ENCODE data around the gene ADARB2.
A peak's percentile ranks its signal among the peaks of the same experiment; 100 is the strongest.

The ADARB2 gene

DNA sequence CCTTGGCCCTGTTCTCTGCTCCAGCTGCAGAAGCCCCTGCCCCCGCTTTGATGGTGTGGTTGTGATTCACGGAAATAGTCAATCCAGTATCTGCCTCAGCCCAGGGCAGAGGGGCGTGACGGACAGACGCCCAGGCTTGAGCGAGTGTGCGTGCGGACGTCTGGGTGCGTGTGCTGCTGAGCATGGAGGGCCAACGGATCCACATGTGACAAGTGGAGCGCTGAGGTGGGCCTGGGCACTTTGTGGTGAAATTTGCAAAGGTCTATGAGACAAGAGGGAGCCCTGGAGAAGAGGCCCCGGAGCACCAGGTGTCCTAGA lies 586.7 kb downstream of the ADARB2 start:
- peaks cover 0 to 2% of the 10 kb centered on the region in 2 donors for H3K9me3 ChIP-seq (replicated peaks in 1 of 2; ENCODE audit: control insufficient read depth in 2 of 2, insufficient read depth in 1 of 2, low read depth in 1 of 2, low read length in 2 of 2)
- H2BK15ac ChIP-seq (ENCODE audit: low read length) = no peak overlapping the region
- DNase-seq (ENCODE audit: low spot score) = no peak
- H2AFZ ChIP-seq (ENCODE audit: low read length) = no peak overlapping the region
- peak overlapping the region; percentile 84 for H3K4ac ChIP-seq (ENCODE audit: low read length)
- peak overlapping the region; percentile 17 for H2BK120ac ChIP-seq (ENCODE audit: low read depth, low read length)
- no peak overlapping the region for H3K27ac ChIP-seq (replicated peaks; ENCODE audit: low read length)
- H3K4me2 ChIP-seq (ENCODE audit: insufficient read depth, low read length, poor library complexity, severe bottlenecking) = no peak overlapping the region
- peak overlapping the region; percentile 70 for H2AK5ac ChIP-seq (ENCODE audit: low read depth, low read length)
- H4K8ac ChIP-seq (ENCODE audit: low read depth, low read length) = no peak overlapping the region
- no peak overlapping the region for H3K23ac ChIP-seq (ENCODE audit: low read depth, low read length, poor library complexity)
- WGBS, 2 donors (ENCODE audit: extremely low coverage in 2 of 2, insufficient read length in 2 of 2, insufficient replicate concordance in 1 of 2) = no CpG with 5 or more reads among the region's 13 CpGs
- peak overlapping the region in 1 of 2 donors; percentile 50 for H3K4me3 ChIP-seq (ENCODE audit: low read length in 2 of 2)
- no peak overlapping the region for H2BK12ac ChIP-seq (ENCODE audit: low read length)
- H3K36me3 ChIP-seq (replicated peaks in 1 of 2; ENCODE audit: control insufficient read depth in 2 of 2, insufficient read depth in 2 of 2, low read length in 2 of 2) = peaks cover 0 to 2% of the 10 kb centered on the region in 2 donors
- peak overlapping the region; percentile 84 for H3K14ac ChIP-seq (ENCODE audit: low read length)
- peak overlapping the region; percentile 30 for H3K9ac ChIP-seq (ENCODE audit: low read depth, low read length, poor library complexity)
- H3K79me1 ChIP-seq (ENCODE audit: low read depth, low read length) = no peaks in the 10 kb centered on the region
- peaks cover 0 to 20% (median 0%) of the 10 kb centered on the region in 3 experiments for H3K27me3 ChIP-seq (ENCODE audit: control insufficient read depth in 3 of 3, insufficient read depth in 3 of 3, low read depth in 1 of 3, low read length in 3 of 3)
- H4K91ac ChIP-seq (ENCODE audit: low read depth, low read length, poor library complexity) = no peak overlapping the region
- peak overlapping the region; percentile 39 for H2BK5ac ChIP-seq (ENCODE audit: low read length)
- peak overlapping the region; percentile 92 for H3K18ac ChIP-seq (ENCODE audit: low read length)
- H3K4me1 ChIP-seq (ENCODE audit: control insufficient read depth in 2 of 2, insufficient read depth in 1 of 2, low read depth in 1 of 2, low read length in 2 of 2) = peaks cover 0 to 7% of the 10 kb centered on the region in 2 donors

DNA sequence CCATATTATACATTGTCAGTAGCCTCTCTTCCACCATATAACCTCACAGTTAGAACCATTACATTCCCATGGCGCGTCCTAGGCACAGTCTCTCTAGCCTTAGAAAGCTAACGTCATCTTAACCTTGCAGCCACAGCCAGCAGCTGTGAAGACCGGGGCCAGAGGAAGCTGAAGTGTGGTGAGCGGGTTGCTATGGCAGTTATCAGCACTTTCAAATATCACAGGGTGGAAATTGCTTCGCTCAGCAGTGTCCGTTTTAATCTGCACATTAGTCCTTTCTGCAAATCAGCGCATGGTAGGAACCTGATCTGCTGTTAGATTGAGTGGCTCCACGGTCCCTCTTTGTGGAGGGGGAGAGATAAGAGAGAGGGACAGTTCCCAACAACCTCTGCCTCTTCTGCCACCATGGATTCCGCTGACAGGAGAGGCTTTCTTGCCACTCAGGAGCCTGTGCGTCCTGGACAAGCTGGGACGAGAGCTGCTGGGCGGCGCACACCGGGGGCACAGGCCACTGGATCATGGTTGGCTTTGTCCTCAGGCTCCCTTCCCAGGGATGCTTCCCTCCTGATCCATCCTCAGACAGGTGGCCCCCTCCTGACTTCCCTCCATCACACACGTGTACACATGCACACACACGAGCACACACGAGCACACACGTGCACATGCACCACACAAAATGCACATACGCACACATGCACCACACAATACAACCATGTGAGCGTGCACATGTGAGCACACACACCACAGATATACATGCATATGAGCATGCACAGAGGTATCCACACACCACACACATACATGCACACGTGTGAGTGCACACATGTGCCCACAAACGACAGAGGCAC lies 587.3 kb downstream of the ADARB2 start:
- peaks cover 0 to 2% of the 10 kb centered on the region in 2 donors for H3K9me3 ChIP-seq (replicated peaks in 1 of 2; ENCODE audit: control insufficient read depth in 2 of 2, insufficient read depth in 1 of 2, low read depth in 1 of 2, low read length in 2 of 2)
- H2BK15ac ChIP-seq (ENCODE audit: low read length) = no peak overlapping the region
- WGBS, 2 donors (ENCODE audit: extremely low coverage in 2 of 2, insufficient read length in 2 of 2, insufficient replicate concordance in 1 of 2) = no CpG with 5 or more reads among the region's 23 CpGs
- H3K27ac ChIP-seq (replicated peaks; ENCODE audit: low read length) = no peak overlapping the region
- H3K4me3 ChIP-seq (ENCODE audit: low read length in 2 of 2) = peak overlapping the region in 1 of 2 donors; percentile 50
- H2BK120ac ChIP-seq (ENCODE audit: low read depth, low read length) = peak overlapping the region; percentile 17
- peak overlapping the region; percentile 70 for H2AK5ac ChIP-seq (ENCODE audit: low read depth, low read length)
- H3K4me2 ChIP-seq (ENCODE audit: insufficient read depth, low read length, poor library complexity, severe bottlenecking) = no peak overlapping the region
- peak overlapping the region; percentile 39 for H2BK5ac ChIP-seq (ENCODE audit: low read length)
- no peak overlapping the region for H2BK12ac ChIP-seq (ENCODE audit: low read length)
- no peak overlapping the region for H2AFZ ChIP-seq (ENCODE audit: low read length)
- H3K36me3 ChIP-seq (replicated peaks in 1 of 2; ENCODE audit: control insufficient read depth in 2 of 2, insufficient read depth in 2 of 2, low read length in 2 of 2) = peaks cover 0 to 2% of the 10 kb centered on the region in 2 donors
- H3K4ac ChIP-seq (ENCODE audit: low read length) = peak overlapping the region; percentile 84
- H3K18ac ChIP-seq (ENCODE audit: low read length) = peak overlapping the region; percentile 92
- peaks cover 0 to 7% of the 10 kb centered on the region in 2 donors for H3K4me1 ChIP-seq (ENCODE audit: control insufficient read depth in 2 of 2, insufficient read depth in 1 of 2, low read depth in 1 of 2, low read length in 2 of 2)
- no peak overlapping the region for H3K23ac ChIP-seq (ENCODE audit: low read depth, low read length, poor library complexity)
- H3K9ac ChIP-seq (ENCODE audit: low read depth, low read length, poor library complexity) = peak overlapping the region; percentile 30
- H4K91ac ChIP-seq (ENCODE audit: low read depth, low read length, poor library complexity) = no peak overlapping the region
- peak overlapping the region; percentile 86 for H4K8ac ChIP-seq (ENCODE audit: low read depth, low read length)
- peak overlapping the region; percentile 84 for H3K14ac ChIP-seq (ENCODE audit: low read length)
- DNase-seq (ENCODE audit: low spot score) = no peak
- no peaks in the 10 kb centered on the region for H3K79me1 ChIP-seq (ENCODE audit: low read depth, low read length)
- peaks cover 0 to 17% (median 0%) of the 10 kb centered on the region in 3 experiments for H3K27me3 ChIP-seq (ENCODE audit: control insufficient read depth in 3 of 3, insufficient read depth in 3 of 3, low read depth in 1 of 3, low read length in 3 of 3)

DNA sequence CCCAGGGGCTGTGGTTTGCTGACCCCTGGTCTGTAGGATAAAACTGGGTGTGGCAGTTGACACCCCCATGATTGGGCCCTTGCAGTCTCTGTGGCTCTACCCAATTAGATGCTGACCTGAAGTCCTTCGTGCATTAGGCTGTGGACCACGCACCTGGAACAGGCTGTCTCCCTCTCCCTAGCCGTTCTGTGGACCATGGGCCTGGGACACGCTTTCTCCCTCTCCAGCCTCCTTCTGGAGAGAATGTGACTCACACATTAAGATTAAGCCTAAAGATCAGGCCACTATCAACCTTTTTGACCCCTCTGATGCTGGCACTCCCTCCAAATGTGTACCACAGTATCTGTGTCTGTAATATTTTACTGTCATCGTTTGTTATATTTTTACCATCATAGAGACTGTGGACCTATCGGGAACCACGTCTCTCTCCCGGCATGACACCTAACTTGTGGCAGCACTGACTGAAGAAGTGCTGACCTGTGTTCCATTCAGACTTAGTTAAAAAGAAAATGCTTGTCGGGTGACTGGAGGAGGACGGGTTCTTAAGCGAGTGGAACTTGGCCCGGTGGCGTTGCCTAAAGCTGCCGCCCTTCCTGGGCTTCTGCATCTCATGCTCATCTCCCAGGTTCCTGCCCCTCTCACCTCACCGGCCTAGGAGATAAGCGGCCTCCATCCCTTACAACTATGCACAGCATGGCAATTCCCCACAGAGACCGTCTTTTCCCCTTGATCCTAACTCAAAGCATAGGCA lies 588.3 kb downstream of the ADARB2 start:
- peaks cover 0 to 2% of the 10 kb centered on the region in 2 donors for H3K9me3 ChIP-seq (replicated peaks in 1 of 2; ENCODE audit: control insufficient read depth in 2 of 2, insufficient read depth in 1 of 2, low read depth in 1 of 2, low read length in 2 of 2)
- no peak overlapping the region for H2AFZ ChIP-seq (ENCODE audit: low read length)
- H2AK5ac ChIP-seq (ENCODE audit: low read depth, low read length) = no peak overlapping the region
- no peak overlapping the region for H3K4me3 ChIP-seq (ENCODE audit: low read length in 2 of 2)
- H3K27ac ChIP-seq (replicated peaks; ENCODE audit: low read length) = no peak overlapping the region
- H3K79me1 ChIP-seq (ENCODE audit: low read depth, low read length) = no peaks in the 10 kb centered on the region
- H4K91ac ChIP-seq (ENCODE audit: low read depth, low read length, poor library complexity) = no peak overlapping the region
- WGBS, 2 donors (ENCODE audit: extremely low coverage in 2 of 2, insufficient read length in 2 of 2, insufficient replicate concordance in 1 of 2) = no CpG with 5 or more reads among the region's 17 CpGs
- no peak overlapping the region for H3K4me2 ChIP-seq (ENCODE audit: insufficient read depth, low read length, poor library complexity, severe bottlenecking)
- peak overlapping the region; percentile 35 for H2BK5ac ChIP-seq (ENCODE audit: low read length)
- peaks cover 0 to 2% of the 10 kb centered on the region in 2 donors for H3K36me3 ChIP-seq (replicated peaks in 1 of 2; ENCODE audit: control insufficient read depth in 2 of 2, insufficient read depth in 2 of 2, low read length in 2 of 2)
- H2BK120ac ChIP-seq (ENCODE audit: low read depth, low read length) = no peak overlapping the region
- DNase-seq (ENCODE audit: low spot score) = no peak
- H3K4me1 ChIP-seq (ENCODE audit: control insufficient read depth in 2 of 2, insufficient read depth in 1 of 2, low read depth in 1 of 2, low read length in 2 of 2) = peaks cover 0 to 5% of the 10 kb centered on the region in 2 donors
- H2BK12ac ChIP-seq (ENCODE audit: low read length) = no peak overlapping the region
- H3K14ac ChIP-seq (ENCODE audit: low read length) = peak overlapping the region; percentile 9
- H3K18ac ChIP-seq (ENCODE audit: low read length) = peak overlapping the region; percentile 44
- H3K9ac ChIP-seq (ENCODE audit: low read depth, low read length, poor library complexity) = no peak overlapping the region
- no peak overlapping the region for H3K23ac ChIP-seq (ENCODE audit: low read depth, low read length, poor library complexity)
- H3K4ac ChIP-seq (ENCODE audit: low read length) = no peak overlapping the region
- peaks cover 0 to 7% (median 0%) of the 10 kb centered on the region in 3 experiments for H3K27me3 ChIP-seq (ENCODE audit: control insufficient read depth in 3 of 3, insufficient read depth in 3 of 3, low read depth in 1 of 3, low read length in 3 of 3)
- H4K8ac ChIP-seq (ENCODE audit: low read depth, low read length) = no peak overlapping the region
- no peak overlapping the region for H2BK15ac ChIP-seq (ENCODE audit: low read length)

DNA sequence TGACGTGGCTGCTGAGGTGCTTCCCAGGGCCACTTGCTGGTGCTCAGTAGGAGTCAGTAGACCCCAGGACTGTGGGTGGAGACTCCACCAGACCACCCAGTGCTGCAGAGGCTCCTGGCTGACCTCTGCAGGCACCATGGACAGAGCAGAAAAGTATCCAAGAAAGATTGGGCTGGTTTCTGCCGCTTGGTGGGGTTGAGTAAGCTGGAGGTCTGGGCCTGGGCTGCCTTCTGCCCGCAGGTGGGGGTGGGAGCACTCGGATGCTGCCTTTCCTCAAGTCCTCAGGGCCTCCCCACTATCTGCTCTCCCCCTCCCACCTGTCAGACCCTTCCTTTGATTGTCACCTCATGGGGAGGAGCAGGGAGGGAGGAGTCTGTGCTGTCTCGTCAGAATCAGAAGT lies 589.5 kb downstream of the ADARB2 start:
- peaks cover 0 to 2% (median 0%) of the 10 kb centered on the region in 3 experiments for H3K27me3 ChIP-seq (ENCODE audit: control insufficient read depth in 3 of 3, insufficient read depth in 3 of 3, low read depth in 1 of 3, low read length in 3 of 3)

More for the DNA sequence above, 589.5 kb downstream of the ADARB2 start:
- Histone ChIP-seq H4K8ac (ENCODE audit: low read depth, low read length) (no peak overlapping the region), H2BK15ac (ENCODE audit: low read length) (no peak overlapping the region), H3K9me3 (replicated peaks in 1 of 2; ENCODE audit: control insufficient read depth in 2 of 2, insufficient read depth in 1 of 2, low read depth in 1 of 2, low read length in 2 of 2) (peaks cover 0 to 2% of the 10 kb centered on the region in 2 donors), H2BK5ac (ENCODE audit: low read length) (no peak overlapping the region), H3K4me3 (ENCODE audit: low read length in 2 of 2) (no peak overlapping the region), H2AFZ (ENCODE audit: low read length) (no peak overlapping the region), H3K14ac (ENCODE audit: low read length) (no peak overlapping the region), H2BK12ac (ENCODE audit: low read length) (no peak overlapping the region), H3K79me1 (ENCODE audit: low read depth, low read length) (no peaks in the 10 kb centered on the region), H2BK120ac (ENCODE audit: low read depth, low read length) (no peak overlapping the region), H2AK5ac (ENCODE audit: low read depth, low read length) (peak overlapping the region; percentile 42), H3K36me3 (replicated peaks in 1 of 2; ENCODE audit: control insufficient read depth in 2 of 2, insufficient read depth in 2 of 2, low read length in 2 of 2) (peaks cover 0 to 2% of the 10 kb centered on the region in 2 donors), H3K23ac (ENCODE audit: low read depth, low read length, poor library complexity) (no peak overlapping the region), H3K4me1 (ENCODE audit: control insufficient read depth in 2 of 2, insufficient read depth in 1 of 2, low read depth in 1 of 2, low read length in 2 of 2) (peaks cover 0 to 2% of the 10 kb centered on the region in 2 donors), H4K91ac (ENCODE audit: low read depth, low read length, poor library complexity) (no peak overlapping the region), H3K27ac (replicated peaks; ENCODE audit: low read length) (no peak overlapping the region), H3K9ac (ENCODE audit: low read depth, low read length, poor library complexity) (no peak overlapping the region), H3K4ac (ENCODE audit: low read length) (peak overlapping the region; percentile 8), H3K18ac (ENCODE audit: low read length) (no peak overlapping the region), H3K4me2 (ENCODE audit: insufficient read depth, low read length, poor library complexity, severe bottlenecking) (no peak overlapping the region)
- DNase-seq (ENCODE audit: low spot score) = no peak
- no CpG with 5 or more reads among the region's 5 CpGs for WGBS, 2 donors (ENCODE audit: extremely low coverage in 2 of 2, insufficient read length in 2 of 2, insufficient replicate concordance in 1 of 2)
